Colonic mucosa (tissue), 4 donors: ENCODE data around the gene SLC9A9. TPM values are rescaled to one million over a fixed set of nuclear protein-coding genes. Genes with fewer than 3 reads are reported as not detected.

Source experiments
- DNase-seq: peaks from one replicate; pipeline ENCODE4 v3.0.0-alpha.2; 2020
- H3K27ac ChIP-seq: fragments of 200-600 bp; one replicate; pipeline ENCODE4 v1.8.0; 2021
- H3K27me3 ChIP-seq: fragments of 200-600 bp; one replicate; pipeline ENCODE4 v1.8.0; 2021
- H3K36me3 ChIP-seq: fragments of 200-600 bp; one replicate; pipeline ENCODE4 v1.8.0; 2021
- H3K4me1 ChIP-seq: fragments of 200-600 bp; one replicate; pipeline ENCODE4 v1.8.0; 2021; ENCODE audit warnings: mild to moderate bottlenecking
- H3K4me3 ChIP-seq: fragments of 200-600 bp; one replicate; pipeline ENCODE4 v1.8.0; 2021
- H3K9ac ChIP-seq, 2 donors: one replicate each; pipeline ENCODE4 v1.7.0; 2013; ENCODE audit warnings: control low read depth in 2 of 2, low read depth in 2 of 2, low read length in 2 of 2
- H3K9me3 ChIP-seq: fragments of 200-600 bp; one replicate; pipeline ENCODE4 v1.8.0; 2021
- CTCF ChIP-seq: fragments of 200-600 bp; IDR thresholded peaks from one replicate; pipeline ENCODE4 v1.8.0; 2022; ENCODE audit warnings: antibody characterized with exemption, mild to moderate bottlenecking
- intact Hi-C: fragments of 100-400 bp; cut with DNase I; formaldehyde crosslinking; loops from one replicate; pipeline ENCODE4 v1.14.1; 2022
- total RNA-seq, 2 donors: library from RNA; stranded (reverse); fragmentation: NEBNext Ultra II Directional in 1 of 2; extraction: Animal tissue kit (Norgen Biotek cat#: 25700) in 1 of 2; gene quantifications; one replicate each; pipeline ENCODE4 v1.2.1, GENCODE V29; 2021
- donor health status: healthy.
- donor health status: DM: no; HTN: no; CAD: no.
- donor health status: DM: no; HTN: no; CAD: no.

SLC9A9 gene
- total RNA-seq, 2 donors from 2014 or later: 2.5 to 6.5 TPM

GRCh38 chr3:143356839-143357238 lies 491.4 kb downstream of the SLC9A9 start:
- H3K36me3 ChIP-seq: no peaks in the 10 kb centered on the region
- no peaks in the 10 kb centered on the region for H3K27me3 ChIP-seq
- no peak overlapping the region for H3K4me3 ChIP-seq
- no peak overlapping the region for H3K9ac ChIP-seq
- H3K4me1 ChIP-seq: no peaks in the 10 kb centered on the region
- no peak for DNase-seq
- intact Hi-C loops: no loop called here
- H3K27ac ChIP-seq: no peak overlapping the region
- H3K9me3 ChIP-seq: no peaks in the 10 kb centered on the region
- no peak for TF ChIP-seq CTCF

GRCh38 chr3:143354342-143354741 lies 493.9 kb downstream of the SLC9A9 start:
- no peak for DNase-seq
- TF ChIP-seq CTCF: no peak

DNA sequence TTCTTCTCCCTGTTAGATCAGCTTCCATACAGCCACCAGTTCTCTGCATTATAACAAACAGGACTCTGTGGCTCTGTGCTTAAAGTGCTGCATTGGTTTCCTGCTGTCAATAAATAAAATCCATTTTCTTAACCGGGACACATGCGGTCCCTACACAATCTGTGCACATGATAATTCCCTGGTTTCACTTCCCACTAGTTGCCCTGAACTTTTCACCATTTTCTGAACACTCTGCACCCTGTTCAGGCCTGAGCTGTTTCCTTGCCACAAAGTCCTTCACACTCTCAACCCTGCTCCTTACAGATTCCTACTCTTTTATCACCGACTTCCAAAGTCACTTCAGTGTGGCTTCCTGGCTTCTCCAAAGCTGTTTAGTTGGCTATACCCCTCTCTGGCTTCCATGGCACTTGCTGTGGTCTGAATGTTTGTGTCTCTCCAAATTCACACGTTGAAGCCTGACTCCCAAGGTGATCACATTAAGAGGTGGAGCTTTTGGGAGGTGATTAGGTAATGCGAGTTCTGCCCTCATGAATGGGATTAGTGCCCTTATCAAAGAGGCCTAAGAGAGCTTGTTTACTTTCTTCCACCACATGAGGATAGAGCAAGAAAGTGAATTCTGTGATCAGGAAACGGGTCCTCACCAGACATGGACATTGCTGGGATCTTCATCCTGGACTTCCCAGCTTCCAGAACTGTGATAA lies 495.3 kb downstream of the SLC9A9 start:
- no peaks in the 10 kb centered on the region for H3K9me3 ChIP-seq
- H3K4me1 ChIP-seq: no peaks in the 10 kb centered on the region
- no peak overlapping the region for H3K27ac ChIP-seq
- DNase-seq: no peak
- no peak overlapping the region for H3K9ac ChIP-seq
- no peak overlapping the region for H3K4me3 ChIP-seq
- no peaks in the 10 kb centered on the region for H3K36me3 ChIP-seq
- intact Hi-C loops: no loop called here
- H3K27me3 ChIP-seq: no peaks in the 10 kb centered on the region
- no peak for TF ChIP-seq CTCF

More at GRCh38 chr3:143354342-143354741, 493.9 kb downstream of the SLC9A9 start:
- Histone ChIP-seq H3K27me3 (no peaks in the 10 kb centered on the region), H3K9ac (no peak overlapping the region), H3K4me1 (no peaks in the 10 kb centered on the region), H3K4me3 (no peak overlapping the region), H3K36me3 (no peaks in the 10 kb centered on the region), H3K9me3 (no peaks in the 10 kb centered on the region), H3K27ac (no peak overlapping the region)
- intact Hi-C loops: no loop called here

DNA sequence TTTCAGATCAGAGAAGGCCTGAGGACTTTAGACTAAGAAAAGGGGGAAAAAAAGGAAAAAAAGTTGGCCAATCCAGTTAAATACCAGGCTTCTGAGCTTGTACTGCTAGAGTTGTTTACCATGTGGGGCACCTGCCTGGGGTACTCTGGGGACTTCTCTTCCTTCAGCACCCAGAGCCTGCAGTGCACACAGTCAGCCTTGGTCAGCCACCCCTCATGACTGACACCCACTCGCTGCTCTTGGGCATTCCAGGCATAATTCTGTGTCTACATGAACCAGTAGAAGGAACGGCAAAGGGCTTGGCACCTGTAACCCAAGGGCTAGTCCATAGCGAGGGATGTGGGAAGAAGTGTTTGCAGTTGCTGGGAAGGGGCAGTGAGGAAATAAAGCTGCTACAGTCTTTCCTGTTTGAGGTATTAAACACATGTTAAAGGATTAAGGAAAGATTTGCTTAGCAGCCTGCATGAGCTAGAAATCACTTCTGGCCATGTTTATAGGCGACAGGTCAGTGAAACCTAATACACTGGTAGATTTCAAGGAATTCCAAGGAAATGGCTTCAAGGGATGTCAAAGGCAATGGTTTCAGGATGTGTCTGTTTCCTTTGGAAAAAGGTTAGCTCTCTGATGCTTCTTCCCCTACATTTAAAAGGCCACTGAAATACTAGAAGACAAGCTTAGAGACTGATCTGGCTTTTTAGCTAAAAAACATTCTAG lies 496.2 kb downstream of the SLC9A9 start:
- H3K4me1 ChIP-seq: no peaks in the 10 kb centered on the region
- H3K36me3 ChIP-seq: no peaks in the 10 kb centered on the region
- H3K9ac ChIP-seq: no peak overlapping the region
- no peak overlapping the region for H3K27ac ChIP-seq
- TF ChIP-seq CTCF: no peak
- H3K27me3 ChIP-seq: no peaks in the 10 kb centered on the region
- no peak overlapping the region for H3K4me3 ChIP-seq
- intact Hi-C loops: no loop called here
- no peaks in the 10 kb centered on the region for H3K9me3 ChIP-seq
- no peak for DNase-seq

DNA sequence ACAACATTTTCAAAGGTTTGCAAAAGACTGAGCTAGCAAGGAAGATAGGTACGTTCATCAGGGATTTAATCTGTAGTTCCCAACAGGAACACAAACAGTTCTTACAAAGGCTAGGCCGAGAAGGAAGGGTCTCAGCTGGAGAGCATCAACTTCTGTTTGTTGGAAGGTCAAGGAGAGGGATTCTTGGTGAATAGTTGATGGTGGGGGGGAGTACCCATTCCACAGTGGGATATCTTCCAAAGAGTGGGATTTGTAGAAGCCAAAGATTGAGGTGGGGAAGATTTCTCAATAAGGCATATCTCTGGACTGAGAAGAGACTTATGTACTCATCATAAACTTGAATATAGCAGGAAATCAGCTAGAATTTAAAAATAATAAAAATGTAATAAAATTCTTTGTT lies 496.9 kb downstream of the SLC9A9 start:
- Histone ChIP-seq H3K9me3 (no peaks in the 10 kb centered on the region), H3K9ac (no peak overlapping the region), H3K36me3 (no peaks in the 10 kb centered on the region), H3K27me3 (no peaks in the 10 kb centered on the region), H3K27ac (no peak overlapping the region), H3K4me3 (no peak overlapping the region), H3K4me1 (no peaks in the 10 kb centered on the region)
- no peak for TF ChIP-seq CTCF
- intact Hi-C loops: no loop called here
- no peak for DNase-seq
